ENCODE measurements around the gene MAB21L4.
A peak's percentile ranks its signal among the peaks of the same experiment; 100 is the strongest.

The MAB21L4 gene

GRCh38 chr2:240925191-240925567 is 29.2 kb upstream of the MAB21L4 start:
- DNase-seq (ENCODE audit: low spot score) = no peak

- DNase-seq (ENCODE audit: low spot score) = no peak
These were observed 27.1 kb upstream of the MAB21L4 start for GRCh38 chr2:240922982-240923537.

- DNase-seq (ENCODE audit: low spot score) = no peak
These were observed 26.5 kb upstream of the MAB21L4 start for GRCh38 chr2:240922245-240922981.

- DNase-seq (ENCODE audit: low spot score) = no peak
These were observed 26.0 kb upstream of the MAB21L4 start for GRCh38 chr2:240921995-240922244.

GRCh38 chr2:240921311-240921994 is 25.5 kb upstream of the MAB21L4 start:
- DNase-seq (ENCODE audit: low spot score) = peak; percentile 72

GRCh38 chr2:240920783-240921231 is 24.9 kb upstream of the MAB21L4 start:
- DNase-seq (ENCODE audit: low spot score) = no peak

- no peak for DNase-seq (ENCODE audit: low spot score)
These were observed 24.1 kb upstream of the MAB21L4 start for GRCh38 chr2:240919786-240920782.

- DNase-seq (ENCODE audit: low spot score) = no peak
These were observed 23.3 kb upstream of the MAB21L4 start for GRCh38 chr2:240919161-240919781.

GRCh38 chr2:240918258-240919091 is 22.5 kb upstream of the MAB21L4 start:
- no peak for DNase-seq (ENCODE audit: low spot score)

- DNase-seq (ENCODE audit: low spot score) = no peak
These were observed 21.8 kb upstream of the MAB21L4 start for GRCh38 chr2:240917684-240918257.

- no peak for DNase-seq (ENCODE audit: low spot score)
These were observed 21.2 kb upstream of the MAB21L4 start for GRCh38 chr2:240917009-240917683.

GRCh38 chr2:240916571-240917008 is 20.6 kb upstream of the MAB21L4 start:
- no peak for DNase-seq (ENCODE audit: low spot score)

GRCh38 chr2:240915526-240916341 is 19.8 kb upstream of the MAB21L4 start:
- no peak for DNase-seq (ENCODE audit: low spot score)

GRCh38 chr2:240914645-240915525 is 18.9 kb upstream of the MAB21L4 start:
- DNase-seq (ENCODE audit: low spot score) = no peak

- DNase-seq (ENCODE audit: low spot score) = peak; percentile 32
These were observed 18.1 kb upstream of the MAB21L4 start for GRCh38 chr2:240913810-240914644.

GRCh38 chr2:240912878-240913809 is 17.2 kb upstream of the MAB21L4 start:
- no peak for DNase-seq (ENCODE audit: low spot score)
